Measurements from ENCODE around the gene HGS. TPM values are rescaled to one million over a fixed set of nuclear protein-coding genes. Genes with fewer than 3 reads are reported as not detected.

HGS gene
- total RNA-seq, 1 experiment from 2014 or later: 240 TPM

- DNase-seq (ENCODE audit: low read depth, low spot score) (no peak), ATAC-seq (no peak)
- H3K36me3 ChIP-seq (ENCODE audit: control insufficient read depth, insufficient read depth, low read length): no peaks in the 10 kb centered on the region
- ChIA-PET CTCF (no interaction called here), POLR2A (no interaction called here)
- no TSS peak for BruUV-seq (replicated peaks)
- no peak overlapping the region for H3K27ac ChIP-seq (ENCODE audit: low read length)
- H3K27me3 ChIP-seq (ENCODE audit: control insufficient read depth, insufficient read depth, low read length): no peaks in the 10 kb centered on the region
- TF ChIP-seq POLR2AphosphoS5 (IDR thresholded peaks at IDR 0.05; ENCODE audit: low read depth, low read length) (no peak), CTCF (IDR thresholded peaks at IDR 0.05) (no peak), REST (IDR thresholded peaks at IDR 0.05; ENCODE audit: insufficient read depth in 1 of 2, low read depth in 2 of 2, low read length in 1 of 2) (no peak), SIN3A (IDR thresholded peaks at IDR 0.05; ENCODE audit: borderline replicate concordance, insufficient read depth, low read depth, low read length) (no peak), TCF7L2 (IDR thresholded peaks at IDR 0.05; ENCODE audit: low read depth, low read length) (no peak)
- intact Hi-C loops (cut with micrococcal nuclease; ENCODE audit: unreplicated experiment): no loop called here
- H3K9me3 ChIP-seq (ENCODE audit: control insufficient read depth, insufficient read depth, low read depth, low read length): no peaks in the 10 kb centered on the region
- in situ Hi-C loops (cut with HindIII; ENCODE audit: low pct_unique_long_range_greater_than_20kb, low sequenced_read_pairs): no loop called here
- peaks cover 8% of the 10 kb centered on the region for H3K4me1 ChIP-seq (ENCODE audit: control insufficient read depth, insufficient read depth, low read length)
- no peak overlapping the region for H3K4me3 ChIP-seq (ENCODE audit: low read depth in 2 of 2, low read length in 2 of 2)
Measured at GRCh38 chr17:81656835-81657234, 27.0 kb upstream of the HGS start.

- no peak overlapping the region for H3K4me3 ChIP-seq (ENCODE audit: low read depth in 2 of 2, low read length in 2 of 2)
- TF ChIP-seq POLR2AphosphoS5 (IDR thresholded peaks at IDR 0.05; ENCODE audit: low read depth, low read length) (no peak), CTCF (IDR thresholded peaks at IDR 0.05) (no peak), SIN3A (IDR thresholded peaks at IDR 0.05; ENCODE audit: borderline replicate concordance, insufficient read depth, low read depth, low read length) (no peak), REST (IDR thresholded peaks at IDR 0.05; ENCODE audit: insufficient read depth in 1 of 2, low read depth in 2 of 2, low read length in 1 of 2) (no peak), TCF7L2 (IDR thresholded peaks at IDR 0.05; ENCODE audit: low read depth, low read length) (no peak)
- peaks cover 8% of the 10 kb centered on the region for H3K4me1 ChIP-seq (ENCODE audit: control insufficient read depth, insufficient read depth, low read length)
- ChIA-PET CTCF (no interaction called here), POLR2A (interaction anchor here (0.6 kb wide), 1 partner anchor 38 kb away, joined by 3 read pairs; no protein-coding TSS in a partner anchor)
- no peaks in the 10 kb centered on the region for H3K27me3 ChIP-seq (ENCODE audit: control insufficient read depth, insufficient read depth, low read length)
- no peak overlapping the region for H3K27ac ChIP-seq (ENCODE audit: low read length)
- in situ Hi-C loops (cut with HindIII; ENCODE audit: low pct_unique_long_range_greater_than_20kb, low sequenced_read_pairs) (no loop called here), intact Hi-C loops (cut with micrococcal nuclease; ENCODE audit: unreplicated experiment) (no loop called here)
- no peak for DNase-seq (ENCODE audit: low read depth, low spot score)
- no TSS peak for BruUV-seq (replicated peaks)
- no peaks in the 10 kb centered on the region for H3K36me3 ChIP-seq (ENCODE audit: control insufficient read depth, insufficient read depth, low read length)
- no peaks in the 10 kb centered on the region for H3K9me3 ChIP-seq (ENCODE audit: control insufficient read depth, insufficient read depth, low read depth, low read length)
- ATAC-seq: no peak
Measured at GRCh38 chr17:81659038-81659437, 24.8 kb upstream of the HGS start.

Measured in Panc1 (cell line).